ENCODE data around the gene ZFP36L1. TPM values are rescaled to one million over a fixed set of nuclear protein-coding genes. Genes with fewer than 3 reads are reported as not detected.

The ZFP36L1 gene
- total RNA-seq, 2 donors from 2014 or later = 99.4 to 99.6 TPM

DNA sequence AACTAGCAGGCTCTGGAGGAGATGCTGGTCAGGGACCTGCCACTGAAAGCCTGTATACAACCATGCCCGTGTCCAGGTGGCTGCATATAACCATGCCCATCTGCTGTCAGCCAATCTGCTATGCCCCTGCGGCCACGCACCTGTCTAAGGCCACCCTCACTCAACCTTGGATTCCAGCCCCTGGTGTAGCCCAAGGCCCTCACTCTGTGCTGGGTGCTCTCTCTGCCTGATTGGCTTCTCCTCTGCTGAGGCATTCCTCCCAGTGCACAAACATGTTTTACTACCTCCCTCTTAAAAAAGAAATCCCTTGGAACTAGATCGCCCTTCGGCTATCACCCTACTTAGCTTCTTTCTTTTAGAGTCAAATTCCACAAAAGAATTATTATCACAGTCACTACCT lies 45.5 kb downstream of the ZFP36L1 start:
- H3K27me3 Mint-ChIP-seq (ENCODE audit: insufficient read depth) = no peaks in the 10 kb centered on the region
- H3K4me3 Mint-ChIP-seq = no peak overlapping the region
- H3K4me3 ChIP-seq (ENCODE audit: low read length) = no peak overlapping the region
- H3K9me3 Mint-ChIP-seq = no peaks in the 10 kb centered on the region
- 92 to 98% methylated on average over 5 of the region's 5 CpGs for WGBS, 2 experiments (ENCODE audit: insufficient coverage in 1 of 2, insufficient read length in 1 of 2)
- H3K36me3 ChIP-seq (ENCODE audit: control insufficient read depth, insufficient read depth, low read length) = no peaks in the 10 kb centered on the region
- no peaks in the 10 kb centered on the region for H3K9me3 ChIP-seq (ENCODE audit: control insufficient read depth, low read length)
- DNase-seq = no peak
- no peak for TF ChIP-seq CTCF (conservative IDR thresholded peaks at IDR 0.05)
- H3K36me3 Mint-ChIP-seq (ENCODE audit: low read depth) = no peaks in the 10 kb centered on the region
- H3K4me1 ChIP-seq (ENCODE audit: control insufficient read depth, insufficient read depth, low read length) = no peaks in the 10 kb centered on the region
- peaks cover 10% of the 10 kb centered on the region for H3K4me1 Mint-ChIP-seq
- H3K27ac ChIP-seq (ENCODE audit: low read depth, low read length) = no peak overlapping the region
- no peak overlapping the region for H3K9ac ChIP-seq (ENCODE audit: extremely low read depth, low read length, poor library complexity, severe bottlenecking)
- no peaks in the 10 kb centered on the region for H3K27me3 ChIP-seq (ENCODE audit: control insufficient read depth, insufficient read depth, low read length, poor library complexity, severe bottlenecking)
- no peak overlapping the region for H3K27ac Mint-ChIP-seq

- Histone ChIP-seq H3K4me1 (ENCODE audit: control insufficient read depth, insufficient read depth, low read length) (no peaks in the 10 kb centered on the region), H3K36me3 (ENCODE audit: control insufficient read depth, insufficient read depth, low read length) (no peaks in the 10 kb centered on the region), H3K27me3 (ENCODE audit: control insufficient read depth, insufficient read depth, low read length, poor library complexity, severe bottlenecking) (no peaks in the 10 kb centered on the region), H3K27ac (ENCODE audit: low read depth, low read length) (no peak overlapping the region), H3K4me3 (ENCODE audit: low read length) (no peak overlapping the region), H3K9me3 (ENCODE audit: control insufficient read depth, low read length) (peaks cover 7% of the 10 kb centered on the region), H3K9ac (ENCODE audit: extremely low read depth, low read length, poor library complexity, severe bottlenecking) (no peak overlapping the region)
- no peak overlapping the region for H3K4me3 Mint-ChIP-seq
- no peak for DNase-seq
- 93 to 95% methylated on average over 12 of the region's 12 CpGs for WGBS, 2 experiments (ENCODE audit: insufficient coverage in 1 of 2, insufficient read length in 1 of 2)
- H3K4me1 Mint-ChIP-seq = peaks cover 8% of the 10 kb centered on the region
- no peaks in the 10 kb centered on the region for H3K36me3 Mint-ChIP-seq (ENCODE audit: low read depth)
- H3K27ac Mint-ChIP-seq = no peak overlapping the region
- TF ChIP-seq CTCF (conservative IDR thresholded peaks at IDR 0.05) = no peak
- H3K9me3 Mint-ChIP-seq = peaks cover 6% of the 10 kb centered on the region
- peaks cover 5% of the 10 kb centered on the region for H3K27me3 Mint-ChIP-seq (ENCODE audit: insufficient read depth)
These were observed 48.3 kb downstream of the ZFP36L1 start for GRCh38 chr14:68744613-68745012.

DNA sequence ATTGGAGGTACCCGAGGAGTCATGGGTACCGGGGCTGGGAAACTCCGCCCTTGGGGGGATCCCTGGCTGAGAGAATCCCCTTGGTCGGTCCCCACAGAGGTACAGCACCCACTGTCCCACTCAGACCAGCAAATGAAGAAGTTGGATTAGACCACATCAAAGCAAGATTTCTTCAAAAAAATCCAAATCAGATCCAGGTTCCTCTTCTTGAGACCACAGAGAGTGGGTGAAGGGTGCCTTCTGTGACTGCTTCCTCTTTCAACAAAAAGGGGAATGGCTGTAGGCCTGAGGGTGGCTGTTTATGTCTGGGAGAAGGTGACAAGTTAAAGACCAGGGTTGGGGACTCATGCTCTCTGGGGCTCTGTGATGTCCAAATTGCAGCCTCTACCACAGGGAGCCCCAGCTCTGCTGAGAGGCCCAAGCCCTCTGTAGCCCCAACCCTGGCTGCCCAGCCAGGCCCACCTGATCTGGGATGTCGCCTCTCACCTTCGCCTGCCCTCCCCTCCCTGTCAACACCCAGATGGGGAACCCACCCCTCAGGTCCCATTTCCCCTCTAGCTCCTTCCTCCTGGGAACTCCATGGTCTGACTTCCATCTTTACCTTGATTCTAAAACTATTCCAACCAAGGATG lies 50.9 kb downstream of the ZFP36L1 start:
- Histone ChIP-seq H3K4me3 (ENCODE audit: low read length) (no peak overlapping the region), H3K4me1 (ENCODE audit: control insufficient read depth, insufficient read depth, low read length) (no peaks in the 10 kb centered on the region), H3K9ac (ENCODE audit: extremely low read depth, low read length, poor library complexity, severe bottlenecking) (no peak overlapping the region), H3K36me3 (ENCODE audit: control insufficient read depth, insufficient read depth, low read length) (no peaks in the 10 kb centered on the region), H3K27ac (ENCODE audit: low read depth, low read length) (no peak overlapping the region), H3K27me3 (ENCODE audit: control insufficient read depth, insufficient read depth, low read length, poor library complexity, severe bottlenecking) (peaks cover 11% of the 10 kb centered on the region), H3K9me3 (ENCODE audit: control insufficient read depth, low read length) (peaks cover 7% of the 10 kb centered on the region)
- DNase-seq = no peak
- peaks cover 6% of the 10 kb centered on the region for H3K9me3 Mint-ChIP-seq
- H3K36me3 Mint-ChIP-seq (ENCODE audit: low read depth) = no peaks in the 10 kb centered on the region
- H3K27me3 Mint-ChIP-seq (ENCODE audit: insufficient read depth) = peaks cover 23% of the 10 kb centered on the region
- no peak for TF ChIP-seq CTCF (conservative IDR thresholded peaks at IDR 0.05)
- H3K4me1 Mint-ChIP-seq = peaks cover 5% of the 10 kb centered on the region
- H3K27ac Mint-ChIP-seq = no peak overlapping the region
- 94 to 100% methylated on average over 3 to 6 of the region's 6 CpGs for WGBS, 2 experiments (ENCODE audit: insufficient coverage in 1 of 2, insufficient read length in 1 of 2)
- H3K4me3 Mint-ChIP-seq = no peak overlapping the region
